Transverse colon (tissue), 4 donors: Measurements from ENCODE around the gene CMBL.

ENCODE experiments used
- CTCF ChIP-seq, 5 experiments: fragments of 200-600 bp in 3 of 5; fragments of 450-650 bp in 2 of 5; sonication (generic) in 3 of 5; IDR thresholded peaks; 1 replicate in 2 of 5; 2 replicates in 3 of 5; pipeline ENCODE4 v1.5.1; 2016 to 2017; ENCODE audit warnings: antibody characterized with exemption in 5 of 5, inconsistent platforms in 3 of 5, mild to moderate bottlenecking in 2 of 5, moderate library complexity in 1 of 5
- POLR2A ChIP-seq: fragments of 450-650 bp; IDR thresholded peaks from one replicate; pipeline ENCODE4 v1.6.1; 2016; ENCODE audit warnings: antibody characterized with exemption, mild to moderate bottlenecking, moderate library complexity
- POLR2AphosphoS5 ChIP-seq, 3 donors: sonication (generic); formaldehyde crosslinking; IDR thresholded peaks; one replicate each; pipeline ENCODE4 v1.6.1; 2016; ENCODE audit warnings: antibody characterized with exemption in 3 of 3

GRCh38 chr5:10268100-10268499 lies 39.6 kb downstream of the CMBL start:
- TF ChIP-seq CTCF (IDR thresholded peaks at IDR 0.05) (no peak), POLR2AphosphoS5 (IDR thresholded peaks at IDR 0.05) (no peak), POLR2A (no peak)
